NOMO-1 (cell line): Measurements from ENCODE around the gene PRCP.
"Not testable (repeated sequence)": the region's sequence is repeated elsewhere in the genome, so short reads cannot be mapped to it uniquely, and the experiment has no call there.

Source experiments
- DNase-seq, 2 experiments: peaks; one replicate each; lab custom pipeline; 2025; ENCODE audit not compliant: unreplicated experiment in 2 of 2; lab: John Stamatoyannopoulos, UW

The PRCP gene

GRCh38 chr11:82873919-82874333, 26.3 kb downstream of the PRCP start:
- no peak for DNase-seq

DNA sequence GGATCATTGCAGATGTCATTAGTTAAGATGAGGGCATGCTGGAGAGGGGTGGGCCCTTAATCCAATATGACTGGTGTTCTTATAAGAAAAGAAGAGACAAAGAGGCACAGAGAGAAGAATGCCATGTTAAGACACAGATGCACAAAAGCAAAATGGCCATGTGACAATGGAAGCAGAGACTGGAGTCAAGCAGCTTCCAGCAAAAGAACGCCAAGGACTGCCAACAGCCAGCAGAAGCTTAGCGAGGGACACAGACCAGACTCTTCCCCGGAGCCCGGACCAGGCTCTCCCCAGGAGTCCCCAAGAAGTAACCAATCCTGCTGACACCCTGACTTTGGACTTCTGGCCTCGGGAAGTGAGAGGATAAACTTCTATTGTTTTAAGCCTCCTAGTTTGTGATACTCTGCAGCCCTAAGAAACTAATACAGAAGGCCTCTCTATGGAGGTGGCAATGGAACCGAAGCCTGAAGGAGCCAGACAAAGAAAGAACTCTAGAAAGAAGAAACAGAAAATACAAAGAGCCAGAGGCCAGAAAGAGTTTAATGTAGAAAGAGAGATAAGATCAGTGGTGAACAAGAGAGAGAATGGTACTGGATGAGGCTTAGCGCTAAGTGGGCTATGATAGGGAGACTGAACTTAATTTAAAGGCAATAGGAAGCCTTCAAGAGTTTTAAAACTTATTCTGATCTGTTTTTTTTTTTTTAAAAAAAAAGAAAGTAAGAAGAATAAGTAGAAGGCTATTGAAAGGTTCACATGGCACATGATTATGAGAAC, 27.7 kb downstream of the PRCP start:
- DNase-seq: no peak

DNA sequence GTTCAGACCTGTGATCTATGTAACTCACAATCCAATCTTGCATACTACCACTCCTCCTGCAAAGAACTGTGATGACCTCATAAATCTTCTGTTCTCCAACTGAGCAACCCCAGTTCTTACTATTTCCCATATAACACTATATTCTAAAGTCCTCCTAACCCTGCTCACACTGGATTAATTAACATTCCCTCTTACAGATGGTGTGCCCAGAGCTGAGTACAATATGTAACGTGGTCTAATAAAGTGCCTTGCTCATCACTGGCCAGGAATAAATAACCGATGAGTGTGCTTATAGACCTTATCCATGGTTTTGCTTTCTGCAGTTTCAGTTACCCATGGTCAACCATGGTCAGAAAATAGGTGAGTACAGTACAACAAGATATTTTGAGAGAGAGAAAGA, 28.6 kb downstream of the PRCP start:
- DNase-seq: no peak

- no peak for DNase-seq
Measured at GRCh38 chr11:82869657-82870056, 30.6 kb downstream of the PRCP start.

- DNase-seq: peak; percentile 51 to 85
Measured at GRCh38 chr11:82867495-82868082, 32.6 kb downstream of the PRCP start.

DNA sequence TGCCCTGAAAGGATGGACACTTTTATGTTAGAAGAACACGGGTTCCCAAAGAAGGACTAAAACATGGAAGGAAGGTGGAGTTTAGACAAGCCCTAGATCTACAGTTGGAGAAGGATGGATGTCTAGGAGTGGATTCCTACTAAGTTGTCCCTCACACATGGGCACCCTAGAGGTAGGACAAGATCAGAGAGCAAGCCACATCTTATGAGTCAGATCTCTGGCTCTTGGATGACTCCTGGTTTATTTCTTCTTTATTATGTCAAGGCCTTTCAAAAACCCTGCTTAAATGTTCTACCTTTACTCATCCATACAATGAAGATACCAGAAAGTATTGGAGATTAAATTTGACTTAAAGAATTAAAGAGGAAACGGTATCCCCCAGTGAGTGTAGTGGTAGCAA, 34.4 kb downstream of the PRCP start:
- no peak for DNase-seq

GRCh38 chr11:82864268-82864667, 36.0 kb downstream of the PRCP start:
- DNase-seq: peak; percentile 86 to 91

GRCh38 chr11:82863209-82863608, 37.0 kb downstream of the PRCP start:
- no peak for DNase-seq

DNA sequence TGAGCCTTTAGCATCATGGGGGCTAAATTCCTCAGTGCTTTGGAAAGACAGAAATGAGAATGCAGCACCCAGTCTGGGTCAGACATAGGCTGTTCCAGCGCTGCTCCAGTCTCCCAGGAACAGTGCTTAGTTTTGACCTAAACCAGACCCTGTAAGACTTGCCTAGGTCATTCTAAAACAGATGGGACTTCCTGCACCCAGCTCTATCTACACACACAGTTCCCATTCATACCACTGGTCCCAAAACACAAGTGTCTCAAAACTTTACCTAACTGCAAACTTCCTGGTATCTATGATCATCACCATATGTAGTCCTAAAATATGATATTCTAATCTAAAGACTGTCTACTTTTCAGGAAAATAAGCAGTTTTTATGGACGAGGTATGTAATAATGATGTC, 37.9 kb downstream of the PRCP start:
- no peak for DNase-seq

DNA sequence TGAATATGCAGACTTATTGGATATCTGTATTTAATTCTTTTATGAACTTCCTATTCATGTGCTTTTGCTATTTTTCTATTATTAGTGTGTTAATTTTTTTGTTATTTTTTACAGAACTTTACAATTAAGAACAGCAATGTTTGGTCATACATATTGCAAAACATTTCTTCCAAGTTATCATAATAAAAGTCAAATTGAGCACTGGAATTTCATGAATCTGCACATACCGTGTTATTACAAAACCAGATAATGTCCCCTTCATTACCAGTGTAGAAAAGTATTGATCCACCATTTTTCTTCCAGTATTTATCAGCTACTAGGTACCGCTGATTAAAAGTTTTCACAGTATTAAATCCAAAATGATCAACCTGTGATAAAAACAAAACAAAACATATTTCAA, 40.5 kb downstream of the PRCP start:
- DNase-seq: no peak

DNA sequence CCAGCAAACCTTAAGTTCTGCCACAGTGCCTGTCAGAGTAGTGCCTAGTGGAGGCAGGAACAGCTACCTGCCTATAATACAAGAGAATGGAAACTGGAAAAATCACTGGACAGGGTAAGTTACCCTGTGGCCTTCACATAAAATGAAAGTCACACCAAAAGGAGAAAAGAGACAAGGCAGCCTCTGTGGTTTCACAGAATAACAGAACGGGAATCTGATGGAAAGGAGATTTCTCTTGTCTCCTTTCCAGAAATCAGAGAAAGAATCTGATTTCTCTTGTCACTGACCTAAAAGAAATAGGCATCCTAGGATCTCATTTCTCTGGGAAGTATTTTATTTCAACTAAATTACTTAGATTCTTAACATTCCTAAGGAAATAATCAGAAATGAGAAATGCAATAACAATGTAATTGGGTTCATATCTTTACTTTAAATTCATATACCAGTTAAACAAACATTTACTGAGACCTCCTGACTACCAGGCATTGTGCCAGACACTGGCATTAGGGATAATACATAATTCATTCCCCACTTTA, 41.6 kb downstream of the PRCP start:
- no peak for DNase-seq

GRCh38 chr11:82858133-82858532, 42.1 kb downstream of the PRCP start:
- no peak for DNase-seq

DNA sequence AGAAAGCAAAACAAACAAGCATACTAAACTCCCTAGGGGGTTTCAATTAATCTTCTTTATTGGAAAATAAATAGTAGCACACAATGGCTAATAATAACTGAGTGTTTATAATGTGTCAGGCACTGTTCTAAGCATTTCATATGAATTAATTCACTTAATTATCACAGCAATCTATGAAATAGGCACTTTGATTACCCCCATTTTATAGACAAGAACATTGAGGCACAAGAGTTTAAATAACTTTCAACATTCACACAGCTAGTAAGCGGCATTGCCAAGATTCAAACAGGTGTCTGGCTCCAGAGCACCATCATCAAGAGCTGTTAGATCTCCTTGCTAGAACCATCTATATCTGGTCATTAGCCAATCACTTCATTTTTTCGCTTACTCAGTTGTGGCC, 43.1 kb downstream of the PRCP start:
- no peak for DNase-seq

DNA sequence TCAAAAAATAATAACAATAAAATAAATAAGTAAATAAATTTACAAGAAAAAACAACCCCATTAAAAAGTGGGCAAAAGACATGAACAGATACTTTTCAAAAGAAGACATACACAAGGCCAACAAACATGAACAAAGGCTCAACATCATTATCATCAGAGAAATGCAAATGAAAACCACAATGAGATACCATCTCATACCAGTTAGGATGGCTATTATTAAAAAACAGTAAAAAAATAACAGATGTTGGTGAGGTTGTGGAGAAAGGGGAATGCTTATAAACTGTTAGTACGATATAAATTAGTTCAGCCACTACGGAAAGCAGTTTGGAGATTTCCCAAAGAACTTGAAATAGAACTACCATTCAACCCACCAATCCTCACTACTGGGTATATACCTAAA, 44.6 kb downstream of the PRCP start:
- DNase-seq: no peak

DNA sequence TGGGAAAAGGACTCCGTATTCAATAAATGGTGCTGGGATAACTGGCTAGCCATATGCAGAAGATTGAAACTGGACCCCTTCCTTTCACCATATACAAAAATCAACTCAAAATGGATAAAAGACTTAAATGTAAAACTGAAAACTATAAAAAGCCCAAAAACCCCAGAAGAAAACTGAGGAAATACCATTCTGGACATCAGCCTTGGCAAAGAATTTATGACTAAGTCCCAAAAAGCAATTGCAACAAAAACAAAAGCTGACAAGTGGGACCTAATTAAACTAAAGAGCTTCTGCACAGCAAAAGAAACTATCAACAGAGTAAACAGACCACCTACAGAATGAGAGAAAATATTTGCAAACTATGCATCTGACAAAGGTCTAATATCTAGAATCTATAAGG, 45.3 kb downstream of the PRCP start:
- DNase-seq: not testable (repeated sequence)

DNA sequence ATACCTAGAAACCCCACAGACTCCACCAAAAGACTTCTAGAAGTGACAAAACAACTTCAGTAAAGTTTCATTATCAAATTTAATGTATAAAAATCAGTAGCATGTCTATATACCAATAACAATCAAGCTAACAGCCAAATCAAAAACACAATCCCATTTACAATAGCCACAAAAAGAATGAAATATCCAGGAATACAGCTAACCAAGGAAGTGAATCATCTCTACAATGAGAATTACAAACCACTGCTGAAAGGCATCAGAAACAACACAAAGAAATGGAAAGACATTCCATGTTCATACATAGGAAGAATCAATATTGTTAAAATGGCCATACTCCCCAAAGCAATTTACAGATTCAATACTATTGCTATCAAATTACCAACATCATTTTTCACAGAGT, 46.0 kb downstream of the PRCP start:
- DNase-seq: no peak

- DNase-seq: no peak
Measured at GRCh38 chr11:82848829-82849228, 51.4 kb downstream of the PRCP start.

- no peak for DNase-seq
Measured at GRCh38 chr11:82845356-82846353, 54.6 kb downstream of the PRCP start.

GRCh38 chr11:82843057-82843795, 57.0 kb downstream of the PRCP start:
- DNase-seq: no peak

- no peak for DNase-seq
Measured at GRCh38 chr11:82842019-82842418, 58.2 kb downstream of the PRCP start.
